RPMI7951 (cell line): ENCODE data around the gene UACA. TPM values are rescaled to one million over a fixed set of nuclear protein-coding genes. Genes with fewer than 3 reads are reported as not detected.

Experiments used
- total RNA-seq: library from RNA; depleted of rRNA; stranded (reverse); fragments of >200 nt; shearing (Covaris generic); gene quantifications from 2 replicates; pipeline ENCODE4 v1.2.3, GENCODE V29; 2014; rRNA removed

Gene UACA
- total RNA-seq, 1 experiment from 2014 or later: 56.8 TPM

Other genes with a start within 250 kb of the UACA start
- gene LARP6, start 90.6 kb upstream of the UACA start, total RNA-seq: 64.3 and 72.7 TPM in 2 replicates
- gene THAP10, start 128.9 kb upstream of the UACA start, total RNA-seq: 8.4 and 9.0 TPM in 2 replicates
- gene LRRC49, start 129.3 kb upstream of the UACA start, total RNA-seq: 12.5 and 14.5 TPM in 2 replicates